Stimulated activated CD8-positive, alpha-beta memory T cell treated with anti-CD3 and anti-CD28 coated beads, Interleukin-7, amount 100 ng/mL, for 1 hour (primary cell): Measurements from ENCODE around the gene C2CD3.
A peak's percentile ranks its signal among the peaks of the same experiment; 100 is the strongest.

ENCODE experiments used
- DNase-seq, 2 donors: peaks; one replicate each; pipeline ENCODE4 v3.0.0-alpha.2; 2020; ENCODE audit warnings: low read depth in 2 of 2

Gene C2CD3

GRCh38 chr11:73982595-73982989, 188.2 kb downstream of the C2CD3 start, which contains the start of gene UCP2:
UCP2 (minus strand) TSS chr11:73982843; CDS start chr11:73978378, 4,465 bp downstream.
- peak; percentile 68 to 78 for DNase-seq

- DNase-seq, result no peak
These were observed 189.6 kb downstream of the C2CD3 start for GRCh38 chr11:73981051-73981805.

- peak; percentile 43 to 53 for DNase-seq
These were observed 190.5 kb downstream of the C2CD3 start for GRCh38 chr11:73980001-73980961.

- no peak for DNase-seq
These were observed 192.2 kb downstream of the C2CD3 start for GRCh38 chr11:73978576-73979086.

GRCh38 chr11:73977856-73978519, 192.8 kb downstream of the C2CD3 start:
- DNase-seq, result no peak

GRCh38 chr11:73976451-73977151, 194.2 kb downstream of the C2CD3 start:
- DNase-seq, result no peak

GRCh38 chr11:73975479-73975757, 195.4 kb downstream of the C2CD3 start:
- no peak for DNase-seq

GRCh38 chr11:73974604-73975478, 196.0 kb downstream of the C2CD3 start:
- DNase-seq, result no peak

GRCh38 chr11:73972620-73973449, 198.0 kb downstream of the C2CD3 start:
- no peak for DNase-seq

GRCh38 chr11:73972187-73972586, 198.6 kb downstream of the C2CD3 start:
- no peak for DNase-seq

- no peak for DNase-seq
These were observed 199.6 kb downstream of the C2CD3 start for GRCh38 chr11:73971175-73971719.

GRCh38 chr11:73969991-73970800, 200.6 kb downstream of the C2CD3 start:
- DNase-seq, result no peak

GRCh38 chr11:73969091-73969490, 201.7 kb downstream of the C2CD3 start:
- DNase-seq, result no peak

GRCh38 chr11:73968356-73968966, 202.3 kb downstream of the C2CD3 start:
- no peak for DNase-seq

- no peak for DNase-seq
These were observed 205.1 kb downstream of the C2CD3 start for GRCh38 chr11:73965764-73966121.

GRCh38 chr11:73965076-73965763, 205.6 kb downstream of the C2CD3 start:
- no peak for DNase-seq

- DNase-seq, result no peak
These were observed 206.9 kb downstream of the C2CD3 start for GRCh38 chr11:73963861-73964260.
